Measurements from ENCODE around the gene TRAPPC5. TPM values are rescaled to one million over a fixed set of nuclear protein-coding genes. Genes with fewer than 3 reads are reported as not detected.

Gene TRAPPC5
- total RNA-seq, 1 experiment from 2014 or later, result 77.4 TPM

DNA sequence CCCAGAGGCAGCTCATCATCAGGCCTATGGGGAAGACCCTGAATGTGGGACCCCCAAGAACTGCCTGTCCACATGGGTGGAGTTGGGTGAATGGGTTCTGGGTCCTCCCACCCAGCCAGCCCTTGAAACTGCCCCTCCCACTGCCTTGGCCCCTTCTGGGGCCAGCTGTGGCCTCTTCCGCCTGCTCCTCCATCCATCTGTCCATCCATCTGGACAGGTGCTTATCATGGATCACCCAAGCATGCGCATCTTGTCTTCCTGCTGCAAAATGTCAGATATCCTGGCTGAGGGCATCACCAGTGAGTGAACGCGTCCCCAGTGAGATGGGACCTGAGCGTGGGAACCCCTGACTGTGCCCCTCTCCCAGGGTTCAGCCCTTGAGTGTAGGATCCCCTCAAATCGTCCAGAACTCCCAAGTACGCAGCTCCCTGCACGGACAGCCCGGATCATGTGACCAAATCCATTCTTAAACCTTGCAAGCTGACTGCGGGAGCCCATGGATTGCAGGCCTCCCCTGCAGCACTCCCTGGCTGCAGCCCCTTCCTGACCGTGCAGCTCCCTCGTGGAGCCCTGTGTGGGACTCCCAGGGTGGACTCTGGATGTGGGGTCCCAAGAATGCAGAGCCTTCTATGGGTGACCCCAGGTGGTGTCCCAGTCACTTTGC is 41.7 kb upstream of the TRAPPC5 start:
- no peak overlapping the region for H2BK20ac ChIP-seq (ENCODE audit: low read depth, low read length, poor library complexity, severe bottlenecking)
- no peak overlapping the region for H2BK15ac ChIP-seq (ENCODE audit: low read depth, low read length)
- H3K18ac ChIP-seq (ENCODE audit: insufficient read length, low read depth, low read length), result no peak overlapping the region
- no peak overlapping the region for H4K91ac ChIP-seq (ENCODE audit: insufficient read length, low read depth, low read length)
- Mint-ChIP-seq H3K27ac (no peak overlapping the region), H3K27me3 (ENCODE audit: low read depth) (peaks cover 28% of the 10 kb centered on the region), H3K4me1 (peaks cover 0 to 13% of the 10 kb centered on the region in 2 experiments; a peak in 2 of 4 replicates), H3K9me3 (no peaks in the 10 kb centered on the region), H3K36me3 (ENCODE audit: insufficient read depth in 1 of 3, low read depth in 3 of 3) (peaks cover 9 to 19% (median 14%) of the 10 kb centered on the region in 3 experiments), H3K4me3 (0 out of 5 replicates have a peak overlapping the region, but pooled peaks of 1 of the 2 experiments have one; percentile 9)
- no peaks in the 10 kb centered on the region for H4K20me1 ChIP-seq (ENCODE audit: control insufficient read depth, insufficient read depth, insufficient read length)
- no peak overlapping the region for H2BK120ac ChIP-seq (ENCODE audit: low read depth, low read length, poor library complexity, severe bottlenecking)
- no peak overlapping the region for H3K56ac ChIP-seq (ENCODE audit: insufficient read length, low read depth, low read length)
- no peak overlapping the region for H3T11ph ChIP-seq (ENCODE audit: low read length)
- H3K23me2 ChIP-seq (ENCODE audit: insufficient read length, low read depth, low read length, poor library complexity, severe bottlenecking), result no peaks in the 10 kb centered on the region
- DNase-seq, result no peak
- H4K8ac ChIP-seq (replicated peaks; ENCODE audit: insufficient read length, low read depth, low read length), result no peak overlapping the region
- H2AFZ ChIP-seq (ENCODE audit: low read length), result no peak overlapping the region
- no peak overlapping the region for H3K4me2 ChIP-seq (ENCODE audit: insufficient read depth, insufficient read length, low read length)
- H2AK5ac ChIP-seq (ENCODE audit: insufficient read length, low read length), result no peak overlapping the region
- H3K9me3 ChIP-seq (ENCODE audit: control insufficient read depth, low read depth, low read length), result no peaks in the 10 kb centered on the region
- H3K9ac ChIP-seq (ENCODE audit: extremely low read depth, insufficient read length, low read length), result no peak overlapping the region
- no peak overlapping the region for H3K27ac ChIP-seq (ENCODE audit: insufficient read length, low read depth, low read length)
- no peak overlapping the region for H2BK12ac ChIP-seq (ENCODE audit: insufficient read length, low read depth, low read length)
- no peak overlapping the region for H3K14ac ChIP-seq (ENCODE audit: insufficient read depth, low read length)
- no peak overlapping the region for H4K5ac ChIP-seq (ENCODE audit: insufficient read length, low read depth, low read length)
- TF ChIP-seq, protein P1, sequence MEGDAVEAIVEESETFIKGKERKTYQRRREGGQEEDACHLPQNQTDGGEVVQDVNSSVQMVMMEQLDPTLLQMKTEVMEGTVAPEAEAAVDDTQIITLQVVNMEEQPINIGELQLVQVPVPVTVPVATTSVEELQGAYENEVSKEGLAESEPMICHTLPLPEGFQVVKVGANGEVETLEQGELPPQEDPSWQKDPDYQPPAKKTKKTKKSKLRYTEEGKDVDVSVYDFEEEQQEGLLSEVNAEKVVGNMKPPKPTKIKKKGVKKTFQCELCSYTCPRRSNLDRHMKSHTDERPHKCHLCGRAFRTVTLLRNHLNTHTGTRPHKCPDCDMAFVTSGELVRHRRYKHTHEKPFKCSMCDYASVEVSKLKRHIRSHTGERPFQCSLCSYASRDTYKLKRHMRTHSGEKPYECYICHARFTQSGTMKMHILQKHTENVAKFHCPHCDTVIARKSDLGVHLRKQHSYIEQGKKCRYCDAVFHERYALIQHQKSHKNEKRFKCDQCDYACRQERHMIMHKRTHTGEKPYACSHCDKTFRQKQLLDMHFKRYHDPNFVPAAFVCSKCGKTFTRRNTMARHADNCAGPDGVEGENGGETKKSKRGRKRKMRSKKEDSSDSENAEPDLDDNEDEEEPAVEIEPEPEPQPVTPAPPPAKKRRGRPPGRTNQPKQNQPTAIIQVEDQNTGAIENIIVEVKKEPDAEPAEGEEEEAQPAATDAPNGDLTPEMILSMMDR (conservative IDR thresholded peaks at IDR 0.05), result no peak
- H3K23ac ChIP-seq (ENCODE audit: insufficient read length, low read depth, low read length), result no peak overlapping the region
- no peak overlapping the region for H2BK5ac ChIP-seq (ENCODE audit: insufficient read length, low read length)
- H3K4ac ChIP-seq (ENCODE audit: low read depth, low read length), result no peak overlapping the region
- H3K27me3 ChIP-seq (ENCODE audit: insufficient read depth, low read length), result peaks cover 16% of the 10 kb centered on the region; the same call in 1 of the 2 replicates
- no peaks in the 10 kb centered on the region for H3K4me1 ChIP-seq (ENCODE audit: insufficient read depth, low read length)
- no peaks in the 10 kb centered on the region for H3K79me2 ChIP-seq (ENCODE audit: insufficient read depth, low read length)
- no peaks in the 10 kb centered on the region for H3K79me1 ChIP-seq (ENCODE audit: insufficient read depth, low read depth, low read length, poor library complexity, severe bottlenecking)
- no CpG with 5 or more reads among the region's 12 CpGs for WGBS (ENCODE audit: extremely low coverage, insufficient read length, low lambda C conversion rate)

Data from H9 (cell line).